Panc1 (cell line): ENCODE data around the gene RPL41. TPM values are rescaled to one million over a fixed set of nuclear protein-coding genes. Genes with fewer than 3 reads are reported as not detected.

ENCODE experiments used
- ATAC-seq: fragments of 200-7000 bp; cut with Tn5 transposase; 2 replicates; pipeline ENCODE4 v1.9.1; 2020; ENCODE audit warnings: mild to moderate bottlenecking, moderate library complexity
- BruUV-seq: library from RNA; stranded (reverse); fragments of 400-500 nt; replicated peaks from 2 replicates; lab custom pipeline; 2021; lab: Mats Ljungman, UMichigan
- CTCF ChIA-PET: fragments of 300-600 bp; sonication (Branson Sonifier 250); formaldehyde crosslinking; loops from one replicate; lab custom pipeline; 2022; ENCODE audit warnings: antibody characterized with exemption; lab: Charles Lee
- POLR2A ChIA-PET: fragments of 300-600 bp; sonication (Branson Sonifier 250); formaldehyde crosslinking; loops from one replicate; lab custom pipeline; 2022; ENCODE audit warnings: antibody characterized with exemption; lab: Charles Lee
- DNase-seq: peaks from one replicate; pipeline ENCODE4 v3.0.0-alpha.2; 2010; ENCODE audit warnings: low read depth, low spot score
- H3K27ac ChIP-seq: 2 replicates; pipeline ENCODE4 v1.5.1; 2011; ENCODE audit warnings: mild to moderate bottlenecking, low read length, inconsistent platforms
- H3K27me3 ChIP-seq: fragments of 200-500 bp; sonication (Bioruptor generic); 2 replicates; pipeline ENCODE4 v1.6.0; 2014; ENCODE audit warnings: low read length, inconsistent platforms; ENCODE audit not compliant: control insufficient read depth, insufficient read depth
- H3K36me3 ChIP-seq: fragments of 200-500 bp; sonication (Bioruptor generic); 2 replicates; pipeline ENCODE4 v1.5.1; 2014; ENCODE audit warnings: inconsistent platforms, mild to moderate bottlenecking, low read length, moderate library complexity; ENCODE audit not compliant: control insufficient read depth, insufficient read depth
- H3K4me1 ChIP-seq: 2 replicates; pipeline ENCODE4 v1.5.1; 2011; ENCODE audit warnings: inconsistent platforms, mild to moderate bottlenecking, low read length, moderate library complexity; ENCODE audit not compliant: control insufficient read depth, insufficient read depth
- H3K4me3 ChIP-seq, 2 experiments: 2 replicates each; pipeline ENCODE4 v1.5.1; 2011 to 2012; ENCODE audit warnings: low read depth in 2 of 2, low read length in 2 of 2, mild to moderate bottlenecking in 2 of 2, inconsistent platforms in 1 of 2, moderate library complexity in 1 of 2
- H3K9me3 ChIP-seq: fragments of 200-500 bp; sonication (Bioruptor generic); 2 replicates; pipeline ENCODE4 v1.5.1; 2014; ENCODE audit warnings: low read depth, mild to moderate bottlenecking, inconsistent platforms, low read length, moderate library complexity; ENCODE audit not compliant: control insufficient read depth, insufficient read depth
- POLR2AphosphoS5 ChIP-seq: IDR thresholded peaks from 2 replicates; pipeline ENCODE4 v1.6.1; 2012; ENCODE audit warnings: mild to moderate bottlenecking, low read depth, low read length, moderate library complexity
- SIN3A ChIP-seq: IDR thresholded peaks from 2 replicates; pipeline ENCODE4 v1.6.1; 2012; ENCODE audit warnings: low read depth, mild to moderate bottlenecking, low read length, moderate library complexity, borderline replicate concordance; ENCODE audit not compliant: insufficient read depth
- TCF7L2 ChIP-seq: IDR thresholded peaks from 2 replicates; pipeline ENCODE4 v1.6.1; 2011; ENCODE audit warnings: mild to moderate bottlenecking, low read depth, low read length, inconsistent platforms
- in situ Hi-C: cut with HindIII; loops from 2 replicates; pipeline ENCODE4 v1.10.0; 2016; ENCODE audit warnings: low sequenced_read_pairs, low pct_unique_long_range_greater_than_20kb
- intact Hi-C: fragments of 100-400 bp; cut with micrococcal nuclease; formaldehyde crosslinking; loops from one replicate; pipeline ENCODE4 v1.10.0; 2022; ENCODE audit not compliant: unreplicated experiment
- total RNA-seq: library from RNA; stranded (reverse); gene quantifications from one replicate; pipeline ENCODE4 v1.2.1, GENCODE V29; 2021; ENCODE audit not compliant: unreplicated experiment
- TF ChIP-seq, protein P1 (sequence below): fragments of 450-650 bp; IDR thresholded peaks from 2 replicates; pipeline ENCODE4 v1.5.1; 2017; ENCODE audit warnings: mild to moderate bottlenecking
- TF ChIP-seq, protein P2 (sequence below), 2 experiments: IDR thresholded peaks; 2 replicates each; pipeline ENCODE4 v1.6.1; 2011 to 2012; ENCODE audit warnings: low read depth in 2 of 2, control low read depth in 1 of 2, low read length in 1 of 2, mild to moderate bottlenecking in 1 of 2, moderate library complexity in 1 of 2; ENCODE audit not compliant: insufficient read depth in 1 of 2

RPL41 gene
- total RNA-seq, 1 experiment from 2014 or later: 2,264 TPM

DNA sequence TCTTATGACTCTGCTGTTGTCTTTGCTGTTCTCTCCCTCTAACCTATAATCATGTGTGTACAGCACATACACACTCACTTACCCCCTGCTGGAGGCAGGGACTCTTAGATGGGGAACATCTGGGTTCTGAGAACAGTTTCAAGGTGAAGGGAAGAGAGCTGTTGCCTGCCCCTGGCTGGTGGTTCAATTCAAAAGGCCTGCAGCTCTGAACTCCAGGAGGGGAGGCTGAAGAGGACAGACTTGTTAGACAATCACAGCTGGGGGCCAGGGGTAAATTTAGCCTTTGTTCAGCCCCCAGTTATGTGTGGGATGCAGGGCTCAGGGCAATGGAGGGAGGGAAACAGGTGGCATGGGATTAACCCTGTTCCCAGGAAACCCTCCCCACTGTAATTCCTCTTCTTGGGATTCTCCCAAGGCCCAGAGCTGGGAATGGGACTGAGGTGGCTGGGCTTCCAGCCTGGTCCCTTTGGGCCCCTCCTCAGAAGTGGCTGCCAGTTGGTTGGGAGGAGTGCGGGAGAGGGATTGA is 37.9 kb downstream of the RPL41 start:
- Histone ChIP-seq H3K27me3 (no peaks in the 10 kb centered on the region), H3K4me1 (peaks cover 28% of the 10 kb centered on the region), H3K4me3 (no peak overlapping the region), H3K9me3 (no peaks in the 10 kb centered on the region), H3K27ac (peak overlapping the region; percentile 36; the same call in 1 of the 2 replicates), H3K36me3 (peaks cover 5% of the 10 kb centered on the region; the same call in 1 of the 2 replicates)
- in situ Hi-C loops: no loop called here
- ATAC-seq: no peak
- ChIA-PET CTCF (no interaction called here), POLR2A (no interaction called here)
- no TSS peak for BruUV-seq
- no peak for TF ChIP-seq SIN3A
- TF ChIP-seq, protein P1, sequence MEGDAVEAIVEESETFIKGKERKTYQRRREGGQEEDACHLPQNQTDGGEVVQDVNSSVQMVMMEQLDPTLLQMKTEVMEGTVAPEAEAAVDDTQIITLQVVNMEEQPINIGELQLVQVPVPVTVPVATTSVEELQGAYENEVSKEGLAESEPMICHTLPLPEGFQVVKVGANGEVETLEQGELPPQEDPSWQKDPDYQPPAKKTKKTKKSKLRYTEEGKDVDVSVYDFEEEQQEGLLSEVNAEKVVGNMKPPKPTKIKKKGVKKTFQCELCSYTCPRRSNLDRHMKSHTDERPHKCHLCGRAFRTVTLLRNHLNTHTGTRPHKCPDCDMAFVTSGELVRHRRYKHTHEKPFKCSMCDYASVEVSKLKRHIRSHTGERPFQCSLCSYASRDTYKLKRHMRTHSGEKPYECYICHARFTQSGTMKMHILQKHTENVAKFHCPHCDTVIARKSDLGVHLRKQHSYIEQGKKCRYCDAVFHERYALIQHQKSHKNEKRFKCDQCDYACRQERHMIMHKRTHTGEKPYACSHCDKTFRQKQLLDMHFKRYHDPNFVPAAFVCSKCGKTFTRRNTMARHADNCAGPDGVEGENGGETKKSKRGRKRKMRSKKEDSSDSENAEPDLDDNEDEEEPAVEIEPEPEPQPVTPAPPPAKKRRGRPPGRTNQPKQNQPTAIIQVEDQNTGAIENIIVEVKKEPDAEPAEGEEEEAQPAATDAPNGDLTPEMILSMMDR: no peak
- TF ChIP-seq POLR2AphosphoS5: no peak
- no peak for TF ChIP-seq TCF7L2
- no peak for DNase-seq
- intact Hi-C loops: no loop called here

DNA sequence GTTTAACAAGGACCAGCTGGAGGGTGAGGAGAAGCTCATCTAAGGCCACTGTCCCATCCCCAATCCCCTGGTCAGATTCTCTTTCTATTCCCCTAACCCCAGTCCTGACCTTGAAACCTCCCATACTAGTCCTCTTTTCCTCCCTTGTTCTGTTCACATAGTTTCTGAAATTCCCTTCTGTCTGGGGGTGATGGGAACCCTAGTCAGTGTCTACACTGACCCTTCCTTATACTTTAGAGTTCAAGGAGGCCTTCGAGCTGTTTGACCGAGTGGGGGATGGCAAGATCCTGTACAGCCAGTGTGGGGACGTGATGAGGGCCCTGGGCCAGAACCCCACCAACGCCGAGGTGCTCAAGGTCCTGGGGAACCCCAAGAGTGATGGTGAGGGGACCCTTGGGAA is 38.4 kb downstream of the RPL41 start:
- POLR2A ChIA-PET: no interaction called here
- no peak for DNase-seq
- peaks cover 33% of the 10 kb centered on the region for H3K4me1 ChIP-seq
- ATAC-seq: no peak
- in situ Hi-C loops (no loop called here), intact Hi-C loops (loop anchor here (5.0 kb wide), 1 partner anchor 38 kb away; the partner anchor contains the start of genes RPL41 and ZC3H10)
- no peaks in the 10 kb centered on the region for H3K9me3 ChIP-seq
- H3K27me3 ChIP-seq: no peaks in the 10 kb centered on the region
- CTCF ChIA-PET: interaction anchor here (0.5 kb wide), 1 partner anchor 35 kb away, joined by 4 read pairs; no protein-coding TSS in a partner anchor
- BruUV-seq: no TSS peak
- peaks cover 5% of the 10 kb centered on the region; the same call in 1 of the 2 replicates for H3K36me3 ChIP-seq
- no peak overlapping the region; the same call in 1 of the 2 replicates for H3K27ac ChIP-seq
- TF ChIP-seq, protein P2, sequence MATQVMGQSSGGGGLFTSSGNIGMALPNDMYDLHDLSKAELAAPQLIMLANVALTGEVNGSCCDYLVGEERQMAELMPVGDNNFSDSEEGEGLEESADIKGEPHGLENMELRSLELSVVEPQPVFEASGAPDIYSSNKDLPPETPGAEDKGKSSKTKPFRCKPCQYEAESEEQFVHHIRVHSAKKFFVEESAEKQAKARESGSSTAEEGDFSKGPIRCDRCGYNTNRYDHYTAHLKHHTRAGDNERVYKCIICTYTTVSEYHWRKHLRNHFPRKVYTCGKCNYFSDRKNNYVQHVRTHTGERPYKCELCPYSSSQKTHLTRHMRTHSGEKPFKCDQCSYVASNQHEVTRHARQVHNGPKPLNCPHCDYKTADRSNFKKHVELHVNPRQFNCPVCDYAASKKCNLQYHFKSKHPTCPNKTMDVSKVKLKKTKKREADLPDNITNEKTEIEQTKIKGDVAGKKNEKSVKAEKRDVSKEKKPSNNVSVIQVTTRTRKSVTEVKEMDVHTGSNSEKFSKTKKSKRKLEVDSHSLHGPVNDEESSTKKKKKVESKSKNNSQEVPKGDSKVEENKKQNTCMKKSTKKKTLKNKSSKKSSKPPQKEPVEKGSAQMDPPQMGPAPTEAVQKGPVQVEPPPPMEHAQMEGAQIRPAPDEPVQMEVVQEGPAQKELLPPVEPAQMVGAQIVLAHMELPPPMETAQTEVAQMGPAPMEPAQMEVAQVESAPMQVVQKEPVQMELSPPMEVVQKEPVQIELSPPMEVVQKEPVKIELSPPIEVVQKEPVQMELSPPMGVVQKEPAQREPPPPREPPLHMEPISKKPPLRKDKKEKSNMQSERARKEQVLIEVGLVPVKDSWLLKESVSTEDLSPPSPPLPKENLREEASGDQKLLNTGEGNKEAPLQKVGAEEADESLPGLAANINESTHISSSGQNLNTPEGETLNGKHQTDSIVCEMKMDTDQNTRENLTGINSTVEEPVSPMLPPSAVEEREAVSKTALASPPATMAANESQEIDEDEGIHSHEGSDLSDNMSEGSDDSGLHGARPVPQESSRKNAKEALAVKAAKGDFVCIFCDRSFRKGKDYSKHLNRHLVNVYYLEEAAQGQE (IDR thresholded peaks at IDR 0.05; ENCODE audit: insufficient read depth in 1 of 2, low read depth in 2 of 2, low read length in 1 of 2): no peak
- TF ChIP-seq TCF7L2 (no peak), POLR2AphosphoS5 (no peak)
- TF ChIP-seq, protein P1: no peak
- no peak overlapping the region for H3K4me3 ChIP-seq
